PC-3 (cell line): Measurements from ENCODE around the gene F5. TPM values are rescaled to one million over a fixed set of nuclear protein-coding genes. Genes with fewer than 3 reads are reported as not detected.

ENCODE experiments used
- ATAC-seq: fragments of 200-7000 bp; cut with Tn5 transposase; 2 replicates; pipeline ENCODE4 v1.9.1; 2020; ENCODE audit warnings: mild to moderate bottlenecking, moderate library complexity
- BruUV-seq: library from RNA; stranded (reverse); fragments of 400-500 nt; replicated peaks from 2 replicates; lab custom pipeline; 2021; lab: Mats Ljungman, UMichigan
- CTCF ChIA-PET: fragments of 300-600 bp; sonication (Branson Sonifier 250); formaldehyde crosslinking; loops from one replicate; lab custom pipeline; 2022; ENCODE audit warnings: antibody characterized with exemption; lab: Charles Lee
- POLR2A ChIA-PET: fragments of 300-600 bp; sonication (Branson Sonifier 250); formaldehyde crosslinking; loops from one replicate; lab custom pipeline; 2022; ENCODE audit warnings: antibody characterized with exemption; ENCODE audit not compliant: unreplicated experiment; lab: Charles Lee
- DNase-seq: peaks from one replicate; pipeline ENCODE4 v3.0.0-alpha.2; 2015
- H2AFZ ChIP-seq: fragments of 300-600 bp; sonication (generic); 2 replicates; pipeline ENCODE4 v1.6.0; 2016; ENCODE audit warnings: antibody characterized with exemption, low read length
- H3F3A ChIP-seq: fragments of 300-600 bp; sonication (generic); one replicate; pipeline ENCODE4 v1.6.0; 2017; ENCODE audit warnings: antibody characterized with exemption, low read length, control low read depth, mild to moderate bottlenecking; ENCODE audit not compliant: unreplicated experiment
- H3K27ac ChIP-seq: fragments of 300-600 bp; sonication (generic); 2 replicates; pipeline ENCODE4 v1.5.1; 2016; ENCODE audit warnings: mild to moderate bottlenecking, low read length
- H3K27me3 ChIP-seq: fragments of 300-600 bp; sonication (generic); 2 replicates; pipeline ENCODE4 v1.6.1; 2016; ENCODE audit warnings: low read length, mixed read lengths
- H3K36me3 ChIP-seq: fragments of 300-600 bp; sonication (generic); 2 replicates; pipeline ENCODE4 v1.6.1; 2016; ENCODE audit warnings: low read depth, mixed run types, low read length, mixed read lengths
- H3K4me1 ChIP-seq: fragments of 300-600 bp; sonication (generic); 2 replicates; pipeline ENCODE4 v1.5.1; 2016; ENCODE audit warnings: low read length; ENCODE audit not compliant: insufficient read depth
- H3K4me2 ChIP-seq: fragments of 300-600 bp; sonication (generic); 2 replicates; pipeline ENCODE4 v1.6.0; 2016; ENCODE audit warnings: low read length
- H3K4me3 ChIP-seq: fragments of 300-600 bp; sonication (generic); 2 replicates; pipeline ENCODE4 v1.5.1; 2016; ENCODE audit warnings: mild to moderate bottlenecking, low read length, mixed read lengths
- H3K79me2 ChIP-seq: fragments of 300-600 bp; sonication (generic); 2 replicates; pipeline ENCODE4 v1.6.1; 2017; ENCODE audit warnings: low read length, mixed read lengths
- H3K9ac ChIP-seq: fragments of 300-600 bp; sonication (generic); 2 replicates; pipeline ENCODE4 v1.6.0; 2016; ENCODE audit warnings: mild to moderate bottlenecking, low read length
- H3K9me2 ChIP-seq: fragments of 300-600 bp; sonication (generic); replicated peaks from 2 replicates; pipeline ENCODE4 v1.6.1; 2016; ENCODE audit warnings: mixed run types, low read length, mixed read lengths
- H3K9me3 ChIP-seq: fragments of 300-600 bp; sonication (generic); 2 replicates; pipeline ENCODE4 v1.6.1; 2016; ENCODE audit warnings: low read length, mixed read lengths
- H4K20me1 ChIP-seq: fragments of 300-600 bp; sonication (generic); 2 replicates; pipeline ENCODE4 v1.6.1; 2016; ENCODE audit warnings: low read length, mixed read lengths
- CTCF ChIP-seq: fragments of 300-600 bp; sonication (generic); conservative IDR thresholded peaks from 2 replicates; pipeline ENCODE4 v1.5.1; 2017; ENCODE audit warnings: antibody characterized with exemption, low read depth, mild to moderate bottlenecking, low read length
- EZH2 ChIP-seq: fragments of 300-600 bp; sonication (generic); IDR thresholded peaks from one replicate; pipeline ENCODE4 v1.6.1; 2017; ENCODE audit warnings: antibody characterized with exemption, mild to moderate bottlenecking, low read length; ENCODE audit not compliant: unreplicated experiment
- EZH2phosphoT487 ChIP-seq: fragments of 300-600 bp; sonication (generic); IDR thresholded peaks from 2 replicates; pipeline ENCODE4 v1.6.1; 2018; ENCODE audit warnings: mild to moderate bottlenecking, antibody characterized with exemption, low read length, borderline replicate concordance
- intact Hi-C: fragments of 100-400 bp; cut with micrococcal nuclease; formaldehyde crosslinking; loops from 2 replicates; pipeline ENCODE4 v1.9.0; 2023
- total RNA-seq: library from RNA; depleted of rRNA; stranded (reverse); fragments of >200 nt; gene quantifications from 2 replicates; pipeline ENCODE4 v1.2.3, GENCODE V29; 2014

F5 gene
- total RNA-seq, 1 experiment from 2014 or later = not detected

DNA sequence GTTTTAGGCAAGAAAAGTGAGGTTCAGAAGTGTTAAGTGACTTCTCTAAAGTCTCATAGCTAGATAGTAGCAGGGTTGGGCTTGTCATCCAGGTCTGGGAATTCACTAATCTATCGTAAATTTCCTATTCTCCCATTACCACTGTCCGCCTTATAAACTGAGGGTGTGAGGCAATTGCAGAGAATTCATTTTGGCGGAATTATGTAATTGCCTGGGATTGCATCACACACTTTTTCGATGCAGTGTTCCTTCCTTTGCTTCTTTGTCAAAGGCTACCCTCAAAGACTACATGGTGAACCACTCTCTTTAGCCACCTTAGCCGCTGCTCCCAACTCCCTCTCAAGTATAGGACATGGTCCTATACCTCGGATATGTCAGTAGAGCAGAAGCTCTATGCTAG lies 24.6 kb upstream of the F5 start:
- ChIA-PET CTCF (interaction anchor here (0.6 kb wide), 1 partner anchor 116 kb away, joined by 3 read pairs; no protein-coding TSS in a partner anchor), POLR2A (interaction anchor here (0.7 kb wide), 1 partner anchor 427 kb away, joined by 5 read pairs; no protein-coding TSS in a partner anchor)
- Histone ChIP-seq H2AFZ (no peak overlapping the region), H3K4me3 (no peak overlapping the region), H3K9me2 (no peaks in the 10 kb centered on the region), H3K9me3 (no peaks in the 10 kb centered on the region), H3K4me1 (no peaks in the 10 kb centered on the region), H3K9ac (no peak overlapping the region), H3K4me2 (no peak overlapping the region), H4K20me1 (no peaks in the 10 kb centered on the region), H3K36me3 (no peaks in the 10 kb centered on the region), H3F3A (no peaks in the 10 kb centered on the region), H3K79me2 (no peaks in the 10 kb centered on the region), H3K27me3 (peaks cover 77% of the 10 kb centered on the region), H3K27ac (no peak overlapping the region)
- DNase-seq (no peak), ATAC-seq (no peak)
- intact Hi-C loops = no loop called here
- BruUV-seq = no TSS peak
- no peak for TF ChIP-seq EZH2
- TF ChIP-seq CTCF = no peak
- no peak for TF ChIP-seq EZH2phosphoT487

DNA sequence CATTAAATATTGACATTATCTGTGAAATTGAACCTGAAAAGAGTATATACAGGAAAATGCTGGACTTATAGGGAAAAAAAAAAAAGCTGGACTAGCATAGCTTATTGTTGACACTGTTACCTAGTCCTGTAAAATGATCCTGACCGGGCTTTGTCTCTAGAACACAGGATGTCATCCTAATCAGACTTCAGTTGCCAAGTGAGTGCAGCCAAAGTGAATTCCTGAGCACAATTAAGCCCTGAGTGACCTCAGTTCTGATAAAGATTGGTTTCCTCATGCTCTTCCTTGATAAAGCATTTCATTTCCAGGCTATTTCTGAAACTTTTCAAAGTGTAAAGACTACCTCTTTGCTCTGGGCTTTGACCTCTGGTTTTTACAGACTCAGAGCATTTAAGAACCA lies 23.8 kb upstream of the F5 start:
- no peak overlapping the region for H3K4me2 ChIP-seq
- no peaks in the 10 kb centered on the region for H3K79me2 ChIP-seq
- intact Hi-C loops = no loop called here
- H3F3A ChIP-seq = no peaks in the 10 kb centered on the region
- no peaks in the 10 kb centered on the region for H3K36me3 ChIP-seq
- H4K20me1 ChIP-seq = no peaks in the 10 kb centered on the region
- ChIA-PET POLR2A (no interaction called here), CTCF (interaction anchor here (0.6 kb wide), 1 partner anchor 102 kb away, joined by 5 read pairs; no protein-coding TSS in a partner anchor)
- ATAC-seq = peak; percentile 67
- no peak overlapping the region for H3K4me3 ChIP-seq
- no peaks in the 10 kb centered on the region for H3K9me2 ChIP-seq
- peaks cover 77% of the 10 kb centered on the region for H3K27me3 ChIP-seq
- peak; percentile 42 for DNase-seq
- H3K4me1 ChIP-seq = no peaks in the 10 kb centered on the region
- TF ChIP-seq EZH2 (no peak), CTCF (no peak)
- no peaks in the 10 kb centered on the region for H3K9me3 ChIP-seq
- no TSS peak for BruUV-seq
- H3K9ac ChIP-seq = no peak overlapping the region
- no peak overlapping the region for H2AFZ ChIP-seq
- H3K27ac ChIP-seq = no peak overlapping the region

DNA sequence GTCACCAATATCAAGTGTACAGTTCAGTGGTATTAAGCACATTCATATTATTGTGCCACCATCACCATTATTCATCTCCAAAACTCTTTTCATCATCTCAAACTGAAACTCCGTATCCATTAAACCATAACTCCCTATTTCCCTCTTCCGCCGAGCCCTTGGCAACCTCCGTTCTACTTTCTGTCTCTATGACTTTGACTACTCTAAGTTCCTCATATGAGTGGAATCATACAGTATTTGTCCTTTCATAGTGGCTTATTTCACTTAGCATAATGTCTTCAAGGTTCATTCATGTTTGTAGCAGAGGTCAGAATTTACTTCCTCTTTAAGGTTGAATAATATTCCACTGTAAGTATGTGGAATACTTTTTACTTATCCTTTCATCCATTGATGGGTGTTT lies 21.9 kb upstream of the F5 start:
- no peak overlapping the region for H3K4me3 ChIP-seq
- ChIA-PET POLR2A (no interaction called here), CTCF (interaction anchor here (0.5 kb wide), 1 partner anchor 133 kb away, joined by 8 read pairs; no protein-coding TSS in a partner anchor)
- H3K27me3 ChIP-seq = peaks cover 67% of the 10 kb centered on the region
- no peaks in the 10 kb centered on the region for H4K20me1 ChIP-seq
- H3K4me2 ChIP-seq = no peak overlapping the region
- BruUV-seq = no TSS peak
- no peaks in the 10 kb centered on the region for H3K79me2 ChIP-seq
- no peak overlapping the region for H2AFZ ChIP-seq
- TF ChIP-seq EZH2phosphoT487 (no peak), EZH2 (no peak), CTCF (no peak)
- DNase-seq = no peak
- no peaks in the 10 kb centered on the region for H3K4me1 ChIP-seq
- intact Hi-C loops = no loop called here
- no peak for ATAC-seq
- H3K9me2 ChIP-seq = no peaks in the 10 kb centered on the region
- H3F3A ChIP-seq = no peaks in the 10 kb centered on the region
- no peak overlapping the region for H3K9ac ChIP-seq
- no peaks in the 10 kb centered on the region for H3K36me3 ChIP-seq
- H3K9me3 ChIP-seq = no peaks in the 10 kb centered on the region
- no peak overlapping the region for H3K27ac ChIP-seq
